ENCODE results near the gene CORIN.

GRCh38 chr4:47703956-47704355 is 133.9 kb downstream of the CORIN start:
- TF ChIP-seq CTCF (IDR thresholded peaks at IDR 0.05) (no peak), POLR2A (IDR thresholded peaks at IDR 0.05) (no peak), EP300 (IDR thresholded peaks at IDR 0.05) (no peak)

All from suprapubic skin (tissue), 3 donors.